SK-N-SH (cell line): ENCODE measurements around the gene TADA2B.

ENCODE experiments used
- CTCF ChIP-seq: fragments of 200-600 bp; sonication (generic); IDR thresholded peaks from 2 replicates; pipeline ENCODE4 v1.6.1; 2017; ENCODE audit warnings: antibody characterized with exemption, mild to moderate bottlenecking, moderate library complexity
- FOXJ3 ChIP-seq: sonication (generic); formaldehyde crosslinking; IDR thresholded peaks from 2 replicates; pipeline ENCODE4 v1.5.1; 2020; ENCODE audit warnings: mild to moderate bottlenecking, missing genetic modification reagents
- MXI1 ChIP-seq: IDR thresholded peaks from 2 replicates; pipeline ENCODE4 v1.6.1; 2012; ENCODE audit warnings: mild to moderate bottlenecking, low read depth, low read length, improper control_type of control experiment
- POLR2AphosphoS5 ChIP-seq: IDR thresholded peaks from 2 replicates; pipeline ENCODE4 v1.6.1; 2012; ENCODE audit warnings: low read depth, low read length
- RAD21 ChIP-seq: IDR thresholded peaks from 2 replicates; pipeline ENCODE4 v1.6.1; 2012; ENCODE audit warnings: mild to moderate bottlenecking, low read length
- YY1 ChIP-seq: IDR thresholded peaks from 2 replicates; pipeline ENCODE4 v1.4.0; 2012; ENCODE audit warnings: low read depth, mild to moderate bottlenecking
- TF ChIP-seq, protein P1 (sequence below): IDR thresholded peaks from 2 replicates; pipeline ENCODE4 v1.4.0; 2012; ENCODE audit warnings: low read depth
- TF ChIP-seq, protein P2 (sequence below): IDR thresholded peaks from 2 replicates; pipeline ENCODE4 v1.4.0; 2012; ENCODE audit warnings: low read depth, borderline replicate concordance

GRCh38 chr4:7074426-7074825 lies 31.3 kb downstream of the TADA2B start:
- TF ChIP-seq CTCF: no peak
- TF ChIP-seq, protein P1, sequence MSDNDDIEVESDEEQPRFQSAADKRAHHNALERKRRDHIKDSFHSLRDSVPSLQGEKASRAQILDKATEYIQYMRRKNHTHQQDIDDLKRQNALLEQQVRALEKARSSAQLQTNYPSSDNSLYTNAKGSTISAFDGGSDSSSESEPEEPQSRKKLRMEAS: no peak
- TF ChIP-seq POLR2AphosphoS5: no peak
- TF ChIP-seq MXI1: no peak
- TF ChIP-seq YY1: no peak
- TF ChIP-seq RAD21: no peak
- no peak for TF ChIP-seq FOXJ3 (CRISPR knock-in tag)
- TF ChIP-seq, protein P2, sequence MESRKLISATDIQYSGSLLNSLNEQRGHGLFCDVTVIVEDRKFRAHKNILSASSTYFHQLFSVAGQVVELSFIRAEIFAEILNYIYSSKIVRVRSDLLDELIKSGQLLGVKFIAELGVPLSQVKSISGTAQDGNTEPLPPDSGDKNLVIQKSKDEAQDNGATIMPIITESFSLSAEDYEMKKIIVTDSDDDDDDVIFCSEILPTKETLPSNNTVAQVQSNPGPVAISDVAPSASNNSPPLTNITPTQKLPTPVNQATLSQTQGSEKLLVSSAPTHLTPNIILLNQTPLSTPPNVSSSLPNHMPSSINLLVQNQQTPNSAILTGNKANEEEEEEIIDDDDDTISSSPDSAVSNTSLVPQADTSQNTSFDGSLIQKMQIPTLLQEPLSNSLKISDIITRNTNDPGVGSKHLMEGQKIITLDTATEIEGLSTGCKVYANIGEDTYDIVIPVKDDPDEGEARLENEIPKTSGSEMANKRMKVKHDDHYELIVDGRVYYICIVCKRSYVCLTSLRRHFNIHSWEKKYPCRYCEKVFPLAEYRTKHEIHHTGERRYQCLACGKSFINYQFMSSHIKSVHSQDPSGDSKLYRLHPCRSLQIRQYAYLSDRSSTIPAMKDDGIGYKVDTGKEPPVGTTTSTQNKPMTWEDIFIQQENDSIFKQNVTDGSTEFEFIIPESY: no peak
